NCI-H2196 (cell line): Measurements from ENCODE around the gene AIPL1.
"Not testable (repeated sequence)": the region's sequence is repeated elsewhere in the genome, so short reads cannot be mapped to it uniquely, and the experiment has no call there.

Source experiments
- DNase-seq: peaks from one replicate; lab custom pipeline; 2025; ENCODE audit not compliant: unreplicated experiment; lab: John Stamatoyannopoulos, UW

AIPL1 gene, protein sequence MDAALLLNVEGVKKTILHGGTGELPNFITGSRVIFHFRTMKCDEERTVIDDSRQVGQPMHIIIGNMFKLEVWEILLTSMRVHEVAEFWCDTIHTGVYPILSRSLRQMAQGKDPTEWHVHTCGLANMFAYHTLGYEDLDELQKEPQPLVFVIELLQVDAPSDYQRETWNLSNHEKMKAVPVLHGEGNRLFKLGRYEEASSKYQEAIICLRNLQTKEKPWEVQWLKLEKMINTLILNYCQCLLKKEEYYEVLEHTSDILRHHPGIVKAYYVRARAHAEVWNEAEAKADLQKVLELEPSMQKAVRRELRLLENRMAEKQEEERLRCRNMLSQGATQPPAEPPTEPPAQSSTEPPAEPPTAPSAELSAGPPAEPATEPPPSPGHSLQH

DNA sequence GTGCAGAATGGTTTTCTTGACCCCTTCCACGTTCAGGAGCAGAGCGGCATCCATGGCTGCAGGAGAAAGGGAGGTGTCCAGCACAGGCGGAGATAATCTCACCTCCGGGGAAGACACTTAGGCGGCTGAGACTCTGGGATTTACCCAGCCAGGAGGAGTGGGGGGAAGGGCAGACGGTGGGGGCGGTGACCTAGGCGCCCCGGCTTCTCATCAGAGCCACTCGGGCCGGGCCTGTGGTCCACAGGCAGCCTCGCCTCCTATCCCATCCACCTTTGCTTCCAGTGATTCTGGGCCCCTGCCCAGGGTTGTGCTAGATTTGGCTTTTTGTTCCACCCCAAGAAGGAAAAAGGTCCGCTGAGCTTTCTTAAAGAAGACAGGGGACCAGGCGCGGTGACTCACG lies at the start of gene AIPL1:
TSS of gene AIPL1 (minus strand) at position 71 of the 400 bp plus-strand sequence. CDS start at position 54, 17 bp downstream.
- DNase-seq = no peak

DNA sequence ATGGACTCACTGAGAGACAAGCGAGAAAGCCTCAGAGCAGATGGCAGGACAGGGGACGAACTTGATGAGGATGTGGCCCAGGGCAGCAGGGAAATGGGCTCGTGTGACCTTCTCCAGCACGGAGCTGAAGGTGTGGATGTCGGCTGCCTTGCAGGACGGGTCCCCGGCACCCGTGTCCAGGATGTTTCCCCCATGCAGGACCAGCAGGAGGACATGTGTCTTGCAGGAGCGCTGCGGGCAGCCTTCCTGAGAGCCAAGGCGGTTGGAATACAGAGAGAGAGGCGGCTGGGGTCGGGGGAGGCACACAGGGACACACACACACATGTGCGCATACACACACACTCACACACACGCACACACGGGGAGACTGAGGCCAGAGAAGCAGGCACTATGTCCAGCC lies 48.6 kb upstream of the AIPL1 start:
- DNase-seq = no peak

DNA sequence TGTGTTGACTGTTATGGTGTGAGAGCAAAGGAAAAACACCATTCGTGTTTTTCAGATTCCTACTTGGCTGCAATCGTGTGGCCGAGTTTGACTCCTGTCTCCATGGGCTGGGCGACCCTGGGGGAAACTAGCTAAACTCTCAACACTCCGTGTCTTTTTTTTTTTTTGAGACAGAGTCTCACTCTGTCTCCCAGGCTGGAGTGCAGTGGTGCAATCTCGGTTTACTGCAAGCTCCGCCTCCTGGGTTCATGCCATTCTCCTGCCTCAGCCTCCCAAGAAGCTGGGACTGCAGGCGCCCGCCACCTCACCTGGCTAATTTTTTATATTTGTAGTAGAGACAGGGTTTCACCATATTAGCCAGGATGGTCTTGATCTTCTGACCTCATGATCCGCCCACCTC lies 47.9 kb upstream of the AIPL1 start:
- not testable (repeated sequence) for DNase-seq

DNA sequence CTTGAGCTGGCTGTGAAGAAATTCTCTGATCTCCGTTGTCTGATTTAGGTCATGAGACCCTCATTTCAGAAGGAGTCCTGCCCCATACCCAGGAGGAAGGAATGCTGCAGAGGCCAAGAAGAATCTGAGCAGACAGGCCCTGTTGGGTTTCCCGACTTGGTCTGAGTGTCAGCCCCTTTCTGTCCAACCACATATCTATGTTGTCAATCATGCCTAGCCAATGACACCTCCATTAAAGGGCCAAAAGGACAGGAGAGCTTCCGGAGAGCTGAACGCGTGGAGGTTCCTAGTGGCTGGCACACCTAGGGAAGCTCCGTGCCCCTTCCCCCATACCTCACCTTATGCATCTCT lies 47.2 kb upstream of the AIPL1 start:
- DNase-seq = no peak

DNA sequence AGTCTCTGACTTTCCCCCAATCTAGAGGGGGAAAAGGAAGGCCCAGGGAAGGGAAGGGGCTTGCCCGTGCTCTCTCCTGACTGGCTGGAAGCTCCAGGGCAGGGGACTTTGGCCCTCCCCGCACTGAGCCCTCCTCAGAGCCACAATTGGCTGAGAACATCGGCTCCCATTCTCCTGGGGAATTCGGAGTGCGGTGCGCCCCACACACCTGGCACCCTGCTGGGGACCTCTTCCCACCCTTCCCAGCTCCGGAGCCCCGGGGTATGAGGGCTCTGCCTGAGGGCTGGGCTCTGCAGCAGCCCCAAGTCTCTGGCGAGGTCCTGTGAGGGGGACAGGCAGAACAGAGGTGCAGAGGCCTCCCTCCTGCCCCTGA lies 45.4 kb upstream of the AIPL1 start:
- no peak for DNase-seq

DNA sequence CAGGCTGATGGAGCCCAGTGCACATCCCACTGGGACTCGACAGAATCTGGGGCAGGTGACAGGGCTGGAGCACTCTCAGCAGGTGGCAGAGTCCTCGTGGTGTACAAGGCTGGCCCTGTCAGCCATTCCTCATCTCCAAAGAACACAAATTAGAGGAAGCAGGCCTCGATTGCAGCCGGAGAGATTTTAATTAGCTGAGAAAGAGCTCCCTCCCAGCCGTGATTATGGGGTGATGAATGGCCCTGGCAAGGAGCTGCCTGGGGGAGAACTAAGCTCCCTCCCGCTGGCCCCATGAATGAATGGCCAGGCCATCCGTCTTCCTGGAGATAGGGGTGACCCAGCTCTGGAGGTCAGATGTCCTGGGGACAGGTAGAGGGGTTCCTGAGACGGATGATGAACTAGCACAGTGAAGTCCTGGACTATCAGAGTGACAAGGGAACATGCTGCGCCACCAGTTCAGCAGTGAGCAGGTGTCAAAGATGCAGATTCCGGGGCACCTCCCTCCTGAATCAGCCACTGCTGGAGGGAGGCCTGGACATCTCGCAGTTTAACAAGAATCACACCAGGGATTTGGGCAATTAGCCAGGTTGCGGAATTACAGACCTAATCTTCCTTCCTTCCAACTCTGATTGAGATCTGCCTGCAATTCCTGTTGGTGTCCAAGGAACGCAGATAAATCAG lies 44.8 kb upstream of the AIPL1 start:
- DNase-seq = no peak

DNA sequence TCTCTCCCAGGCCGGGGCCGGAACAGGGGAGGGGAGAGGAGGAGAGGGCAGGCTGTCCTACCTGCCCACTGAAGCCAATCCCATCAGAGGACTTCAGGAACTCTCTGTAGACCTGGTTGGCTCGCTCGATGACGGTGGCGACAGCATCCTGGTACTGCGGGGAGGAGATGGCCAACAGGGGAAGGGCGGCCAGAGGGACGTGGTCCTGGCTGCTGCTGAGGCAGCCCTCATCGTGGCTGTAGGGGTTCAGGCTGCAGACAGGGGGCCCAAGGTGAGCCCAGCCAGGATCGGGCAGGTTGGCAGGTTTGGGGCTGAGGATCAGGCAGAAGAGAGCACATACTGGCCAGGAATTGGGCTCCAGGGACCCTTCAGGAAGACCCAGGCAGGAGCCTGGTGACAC lies 43.6 kb upstream of the AIPL1 start:
- no peak for DNase-seq

DNA sequence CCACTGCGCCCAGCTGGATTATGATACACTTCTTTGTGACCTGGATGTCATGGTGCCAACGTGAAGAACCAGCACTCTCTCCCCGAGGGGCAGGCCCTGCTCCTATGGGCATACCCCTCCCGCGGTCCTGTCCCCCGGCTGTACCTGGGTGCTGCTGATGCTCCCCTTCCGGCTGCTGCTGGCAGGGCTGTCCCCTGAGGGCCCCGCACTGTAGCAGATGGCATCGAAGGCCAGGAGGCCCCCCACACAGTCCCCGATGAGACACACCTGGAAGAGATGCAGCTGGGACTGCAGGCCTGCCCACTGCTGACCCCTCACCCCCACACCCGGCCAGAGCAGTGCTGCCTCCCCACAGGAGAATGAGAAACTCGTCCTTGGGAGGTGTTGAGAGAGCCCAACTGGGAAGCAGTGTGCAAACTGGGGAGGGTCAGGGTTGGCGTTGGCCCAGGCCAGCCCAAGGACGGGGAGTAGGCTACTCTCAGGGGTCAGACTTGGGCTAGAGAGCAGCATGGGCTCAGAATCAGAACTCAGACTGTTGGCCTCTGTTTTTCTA lies 43.0 kb upstream of the AIPL1 start:
- DNase-seq = no peak

DNA sequence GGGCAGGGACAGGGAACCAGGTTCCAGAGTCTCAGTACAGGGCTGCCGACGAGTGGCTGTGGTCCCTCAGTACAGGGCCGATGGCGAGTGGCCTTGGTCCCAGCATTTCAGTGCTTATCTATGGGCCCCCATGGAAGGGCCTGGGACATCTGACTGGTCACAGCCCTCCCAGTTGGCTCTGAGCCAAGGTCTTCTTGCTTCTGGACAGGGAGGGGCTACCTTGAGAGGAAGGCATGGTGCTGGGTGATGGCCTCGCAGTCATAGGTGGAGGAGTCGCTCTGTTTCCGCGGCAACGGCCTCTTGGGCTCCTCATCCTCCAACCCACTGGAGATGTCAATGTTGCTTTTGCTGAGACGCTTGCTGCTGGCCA lies 41.9 kb upstream of the AIPL1 start:
- DNase-seq = no peak

DNA sequence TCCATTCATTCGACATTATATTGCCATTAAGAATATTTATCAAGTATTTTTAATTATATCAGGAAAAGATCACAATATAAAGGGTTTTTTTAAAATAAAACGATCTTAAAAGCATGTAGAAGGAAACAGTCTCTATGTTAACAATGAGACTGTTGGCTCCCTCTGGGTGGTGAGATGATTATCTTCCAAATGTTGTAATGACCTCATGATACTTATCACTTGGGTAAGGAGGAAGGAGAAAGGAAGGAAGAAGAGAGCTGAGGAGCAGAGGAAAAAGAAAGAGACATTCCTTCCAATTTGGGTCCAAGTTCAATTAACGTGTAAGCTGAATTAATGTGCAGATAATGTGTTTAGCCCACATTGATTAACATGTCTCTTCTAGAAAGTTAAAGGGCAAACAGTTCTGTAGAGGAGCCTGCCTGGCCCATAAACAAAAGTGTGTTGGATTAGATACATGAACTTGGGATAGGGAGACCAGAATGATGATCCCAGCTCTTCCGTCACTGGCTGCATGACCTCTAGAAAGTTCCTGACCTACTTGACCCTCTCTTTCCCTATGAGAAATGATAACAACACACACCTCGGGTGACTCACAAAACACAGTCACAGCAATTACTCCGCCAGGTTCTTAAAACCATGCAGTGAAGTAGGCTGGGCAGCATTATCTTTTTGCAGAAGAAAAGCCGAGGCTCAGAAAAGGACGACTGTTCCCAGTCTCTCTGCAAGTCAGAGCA lies 41.3 kb upstream of the AIPL1 start:
- no peak for DNase-seq

DNA sequence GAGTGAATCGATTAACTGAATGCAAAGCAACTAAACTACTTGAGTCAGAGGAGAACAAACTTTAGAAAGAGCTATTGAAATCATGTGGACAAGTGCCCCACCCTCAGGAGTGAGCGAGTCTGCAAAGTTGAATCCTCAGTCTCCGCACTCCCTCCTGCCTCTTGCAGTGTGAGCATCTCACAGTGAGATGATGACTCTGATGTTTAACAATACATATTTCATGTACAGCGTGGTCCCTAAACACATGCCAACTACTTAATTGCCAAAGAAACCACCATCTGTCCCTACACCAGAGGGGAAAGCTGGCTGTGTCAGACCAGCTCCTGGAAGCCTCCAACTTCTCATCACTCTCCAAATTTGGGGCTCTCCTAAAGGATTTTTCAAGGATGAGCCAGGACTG lies 40.5 kb upstream of the AIPL1 start:
- DNase-seq = no peak

DNA sequence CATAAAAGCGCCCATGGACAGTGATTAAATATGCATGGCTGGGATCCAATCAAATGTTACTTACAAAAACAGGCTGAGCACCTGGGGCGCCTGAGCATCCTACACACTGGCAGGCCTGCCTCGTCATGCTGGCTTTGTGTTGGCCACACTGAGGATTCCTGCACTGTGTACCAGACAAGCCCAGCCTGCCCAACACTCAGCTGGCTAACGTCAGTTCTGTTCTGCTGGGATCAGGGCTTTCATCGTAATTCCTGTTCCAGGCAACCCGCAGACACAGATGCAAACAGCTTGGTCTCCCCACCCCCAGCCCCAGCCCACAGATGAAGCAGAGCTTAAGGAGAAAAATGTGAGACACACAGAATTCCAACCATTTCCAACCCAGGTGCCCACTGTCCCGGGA lies 40.0 kb upstream of the AIPL1 start:
- DNase-seq = no peak

DNA sequence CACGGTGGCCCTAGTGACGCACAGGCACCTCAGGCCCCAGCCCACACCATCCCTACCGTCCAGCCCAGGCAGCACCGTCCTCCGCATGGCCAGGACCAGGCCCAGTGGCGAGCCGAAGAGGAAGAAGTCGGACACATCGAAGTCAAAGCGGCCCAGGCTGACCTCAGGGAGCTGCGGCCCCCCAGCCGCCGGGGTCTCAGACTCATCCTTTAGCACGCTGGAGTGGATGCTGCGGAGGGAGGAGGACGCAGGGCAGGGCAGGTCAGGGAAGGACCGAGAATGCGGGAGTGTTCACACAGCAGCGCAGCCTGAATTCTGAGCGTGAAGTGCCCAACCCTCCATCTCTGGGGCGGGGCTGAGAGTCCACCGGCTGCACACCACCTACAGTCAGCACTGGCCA lies 39.5 kb upstream of the AIPL1 start:
- DNase-seq = no peak

DNA sequence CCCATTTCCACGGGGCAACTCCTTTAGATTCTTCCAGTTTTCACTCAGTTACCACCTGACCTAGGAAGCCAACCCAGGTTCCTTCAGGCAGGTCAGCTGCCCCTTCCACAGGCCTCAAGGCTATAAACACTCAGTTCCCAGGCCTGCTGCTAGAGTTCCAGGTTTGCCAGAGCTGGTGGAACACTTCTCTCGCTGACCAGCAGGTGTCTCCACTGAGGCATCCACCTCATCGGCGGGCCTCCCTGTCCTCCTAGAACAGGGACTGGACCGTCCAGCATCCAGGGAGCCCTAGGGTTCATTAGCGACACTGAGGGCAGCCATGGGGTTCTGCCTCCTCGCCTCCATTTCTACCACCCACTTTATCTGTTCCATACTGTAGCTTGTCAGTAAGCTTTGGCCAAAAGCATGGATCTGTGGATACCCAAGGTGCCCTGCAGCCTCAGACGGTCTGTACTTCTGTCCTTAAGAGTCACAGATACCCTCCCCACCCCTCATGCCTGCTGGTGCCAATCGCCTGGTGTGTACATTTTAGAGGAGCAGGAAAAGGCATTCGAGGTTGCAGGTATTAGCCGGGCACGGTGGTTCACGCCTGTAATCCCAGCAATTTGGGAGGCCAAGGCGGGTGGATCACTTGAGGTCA lies 38.3 kb upstream of the AIPL1 start:
- peak; percentile 36 for DNase-seq

DNA sequence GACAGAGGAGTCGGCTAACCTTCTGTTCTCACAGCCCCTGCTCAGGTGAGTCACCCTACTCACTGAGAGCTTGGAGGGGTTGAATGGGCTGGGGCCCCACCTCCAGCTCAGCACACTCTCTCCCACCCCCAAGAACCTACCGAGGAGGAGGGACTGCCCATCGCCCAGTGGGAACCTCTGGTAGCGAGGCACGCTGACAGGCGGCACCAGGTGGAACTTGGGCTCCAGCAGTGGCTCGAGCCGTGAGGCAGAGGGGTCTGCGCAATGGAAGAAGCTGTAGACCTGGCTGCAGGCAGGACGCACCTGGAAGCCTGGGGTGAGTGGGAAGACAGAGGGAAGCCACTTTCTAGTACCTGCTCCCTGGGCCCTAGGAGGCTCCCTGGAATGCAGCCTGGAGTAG lies 37.6 kb upstream of the AIPL1 start:
- no peak for DNase-seq

DNA sequence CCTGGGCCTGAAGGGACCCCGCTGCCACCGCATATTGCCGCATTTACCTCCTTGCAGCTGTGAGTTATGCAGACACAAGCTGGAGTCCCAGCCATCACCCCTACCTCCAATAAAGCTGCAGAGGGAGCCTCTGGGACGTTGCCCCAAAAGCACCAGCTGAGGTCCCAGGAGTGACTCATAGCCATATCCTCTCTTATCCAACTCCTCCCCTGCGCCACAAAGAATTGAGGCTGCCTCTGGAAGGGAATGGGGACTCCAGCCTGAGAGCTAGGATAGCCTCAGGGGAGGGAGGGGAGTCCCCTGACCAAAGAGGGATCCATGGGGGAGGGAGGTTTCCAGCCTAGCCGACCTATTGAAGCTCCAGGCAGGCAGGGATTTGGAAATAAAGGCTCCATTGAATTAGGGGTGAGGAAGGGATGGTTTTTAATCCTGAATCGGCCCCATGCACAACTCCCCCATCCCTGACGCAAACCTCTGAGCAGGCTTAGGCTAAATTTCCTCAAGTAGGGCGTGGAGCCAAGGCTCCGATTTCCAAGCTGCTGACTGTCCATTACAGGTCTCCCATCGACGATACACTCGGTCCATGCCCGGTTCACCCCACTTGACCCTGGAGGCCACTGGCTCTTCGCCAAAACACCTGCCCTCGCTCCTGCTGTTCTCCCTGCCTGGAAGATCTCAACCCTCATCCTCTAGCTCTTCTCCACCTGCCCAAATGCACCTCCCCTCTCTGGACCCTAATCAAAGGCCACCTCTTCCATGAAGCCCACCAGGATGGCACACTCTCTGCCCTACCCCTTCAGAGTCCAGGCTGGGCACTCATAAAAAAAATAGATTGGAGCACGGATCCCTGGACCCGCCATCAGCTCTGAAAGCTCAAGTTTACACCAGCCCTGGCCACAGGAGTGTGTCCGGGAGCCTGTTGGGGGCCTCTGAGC lies 36.9 kb upstream of the AIPL1 start:
- peak; percentile 12 for DNase-seq

DNA sequence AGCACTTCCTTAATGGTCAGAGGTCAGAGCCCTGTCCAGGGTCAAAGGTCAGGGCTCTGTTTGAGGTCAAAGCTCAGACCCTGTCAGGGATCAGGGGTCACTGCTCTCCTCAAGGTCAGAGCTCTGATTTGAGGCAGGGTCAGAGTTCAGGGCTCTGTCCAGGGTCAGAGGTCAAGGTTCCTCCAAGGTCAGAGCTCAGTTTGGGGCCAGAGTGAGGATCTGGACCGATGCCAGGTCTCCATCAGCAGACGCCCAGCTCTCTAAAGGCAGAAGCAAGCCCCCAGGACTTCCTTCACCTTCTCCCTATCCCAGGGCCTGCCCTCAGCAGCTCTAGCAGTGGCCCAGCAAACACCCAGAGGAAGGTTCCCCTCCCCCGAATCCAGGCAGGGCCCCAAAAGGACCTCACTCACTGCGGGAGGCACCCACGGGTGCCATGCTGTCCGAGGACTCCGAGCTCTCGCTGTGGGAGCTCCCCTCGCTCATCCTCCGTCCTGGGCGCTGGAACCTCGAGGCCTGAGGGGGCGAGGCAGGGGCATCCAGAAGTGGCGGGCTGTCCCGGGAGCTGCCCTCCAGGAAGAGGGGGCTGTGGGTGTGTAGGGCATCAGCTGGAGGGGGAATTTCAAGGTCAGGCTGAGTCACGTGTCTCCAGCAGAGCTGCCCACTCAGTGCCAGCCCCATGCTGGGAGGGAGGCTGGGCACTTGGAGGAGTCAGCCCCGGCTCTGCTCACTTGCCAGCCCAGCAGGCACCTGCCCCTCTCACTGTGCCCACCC lies 36.0 kb upstream of the AIPL1 start:
- DNase-seq = no peak

DNA sequence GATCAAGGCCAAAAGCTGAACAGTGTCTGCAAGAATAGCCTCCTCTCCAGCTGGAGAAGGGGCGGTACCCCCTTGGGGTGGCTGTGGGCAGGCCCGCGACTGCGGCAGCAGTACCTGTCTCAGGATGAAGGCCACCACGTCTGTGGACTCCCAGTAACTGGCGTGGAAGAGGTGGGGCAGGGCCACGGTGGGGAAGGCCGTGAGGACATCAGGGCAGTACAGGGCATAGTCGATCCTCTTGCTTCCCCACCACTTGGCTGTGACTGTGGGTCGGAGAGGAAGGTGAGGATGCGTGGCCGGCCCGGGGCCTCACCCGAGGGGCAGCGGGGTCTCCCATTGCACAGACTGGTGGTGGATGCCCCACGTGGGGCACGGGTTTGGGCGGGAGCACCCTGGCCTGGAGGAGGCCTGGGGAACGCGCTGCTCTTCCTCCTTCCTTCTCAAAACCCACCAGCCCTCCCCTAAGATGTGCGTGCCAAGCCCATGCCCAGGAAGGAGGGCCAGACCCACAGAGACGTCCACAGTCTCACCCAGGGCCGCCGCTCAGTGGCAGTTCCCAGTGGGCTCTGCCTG lies 35.3 kb upstream of the AIPL1 start:
- DNase-seq = no peak

DNA sequence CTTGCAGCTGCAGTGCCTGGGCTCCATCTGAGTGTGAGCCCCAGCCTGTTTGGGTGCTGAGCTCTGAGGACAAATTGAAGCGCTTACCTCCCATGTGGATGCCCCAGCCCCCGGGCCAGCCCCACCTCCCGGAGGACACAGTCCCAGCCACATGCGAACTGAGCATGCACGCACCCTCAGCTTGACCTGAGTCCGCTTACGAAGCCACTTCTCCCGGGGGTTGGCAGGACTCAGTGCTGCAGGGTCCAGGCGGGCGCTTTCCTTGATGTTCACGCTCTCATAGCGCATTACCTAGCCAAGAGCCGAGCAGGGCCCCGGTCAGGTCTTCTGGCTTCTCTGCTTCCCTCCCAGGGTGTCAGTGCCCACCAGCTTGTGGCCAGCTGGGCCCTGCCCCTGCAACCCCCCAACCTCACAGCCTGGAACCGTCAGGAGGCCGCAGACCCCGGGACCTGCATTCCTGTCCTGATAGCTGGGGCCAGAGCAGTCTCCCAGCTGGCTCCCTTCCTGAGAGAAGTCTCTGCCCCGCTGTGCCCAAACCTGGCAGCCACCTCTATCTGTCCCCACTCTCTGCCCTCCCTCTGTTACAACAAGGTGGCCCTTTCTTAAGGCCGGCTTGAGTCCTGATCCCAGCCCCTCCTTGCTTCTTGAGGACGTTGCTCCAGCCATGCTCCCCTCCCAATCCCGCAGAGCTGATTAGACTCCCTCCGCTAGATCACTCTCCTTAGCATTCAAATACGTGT lies 33.3 kb upstream of the AIPL1 start:
- no peak for DNase-seq
